Neural cell (in vitro differentiated cells): ENCODE results near the gene LPP.

ENCODE experiments used
- CTCF ChIP-seq: fragments of 450-650 bp; IDR thresholded peaks from 2 replicates; pipeline ENCODE4 v1.5.1; 2014; ENCODE audit warnings: antibody characterized with exemption, mild to moderate bottlenecking, moderate library complexity; ENCODE audit not compliant: poor library complexity, severe bottlenecking
- EZH2 ChIP-seq: fragments of 200-600, 300-800 bp; shearing (Covaris generic), sonication (generic); IDR thresholded peaks from 2 replicates; pipeline ENCODE4 v1.6.1; 2014; ENCODE audit warnings: antibody characterized with exemption, low read length, borderline replicate concordance, mild to moderate bottlenecking; ENCODE audit not compliant: insufficient read depth, poor library complexity, severe bottlenecking
- MXI1 ChIP-seq: fragments of 450-650 bp; conservative IDR thresholded peaks from 2 replicates; pipeline ENCODE4 v1.6.1; 2014; ENCODE audit warnings: antibody characterized with exemption, mild to moderate bottlenecking; ENCODE audit not compliant: poor library complexity, severe bottlenecking
- POLR2AphosphoS5 ChIP-seq: IDR thresholded peaks from 2 replicates; pipeline ENCODE4 v1.6.1; 2012
- REST ChIP-seq: IDR thresholded peaks from 2 replicates; pipeline ENCODE4 v1.6.1; 2012; ENCODE audit warnings: borderline replicate concordance

- TF ChIP-seq EZH2 (no peak), CTCF (no peak), MXI1 (no peak), REST (no peak), POLR2AphosphoS5 (no peak)
These were observed 138.9 kb downstream of the LPP start for GRCh38 chr3:188292827-188293226.
